GM19099 (cell line): Measurements from ENCODE around the gene TECTA.

Experiments used
- POLR2A ChIP-seq: IDR thresholded peaks from 3 replicates; pipeline ENCODE4 v1.6.1; 2011; ENCODE audit warnings: low read depth; ENCODE audit not compliant: insufficient read length; ENCODE audit errors: extremely low read depth

Gene TECTA

DNA sequence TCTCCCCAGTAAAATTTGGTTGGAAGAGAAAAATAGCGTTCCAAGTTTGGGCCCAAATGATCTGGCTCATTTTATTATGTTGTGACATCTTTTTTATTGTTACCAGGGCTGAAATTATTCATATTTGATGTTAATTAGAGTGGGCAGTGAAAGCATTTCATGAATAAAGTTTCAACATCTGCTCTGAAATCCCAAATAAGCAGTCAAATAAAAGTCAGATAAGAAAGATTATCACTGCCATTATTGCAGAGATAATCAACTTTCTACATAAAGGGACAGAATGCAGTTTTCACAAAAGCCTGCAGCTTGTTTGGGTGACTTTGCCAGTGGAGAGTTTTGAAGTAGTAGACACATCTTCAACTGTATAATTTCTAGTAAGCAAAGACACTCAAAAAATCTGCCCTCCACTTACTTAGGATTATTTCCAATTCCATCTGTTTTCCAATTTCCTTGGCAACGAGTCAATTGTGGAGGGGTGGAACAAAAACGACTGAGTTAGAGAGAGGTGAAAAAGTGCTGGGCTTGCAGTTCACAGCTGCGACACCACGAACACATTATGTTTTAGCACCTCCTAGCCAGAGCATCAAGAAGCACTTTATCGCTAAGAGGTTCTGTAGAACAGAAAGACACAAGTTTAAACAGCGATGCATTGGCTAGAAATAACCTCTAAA, 9.0 kb downstream of the TECTA start:
- TF ChIP-seq POLR2A = no peak

GRCh38 chr11:121110871-121111724, 10.1 kb downstream of the TECTA start:
- TF ChIP-seq POLR2A = no peak

DNA sequence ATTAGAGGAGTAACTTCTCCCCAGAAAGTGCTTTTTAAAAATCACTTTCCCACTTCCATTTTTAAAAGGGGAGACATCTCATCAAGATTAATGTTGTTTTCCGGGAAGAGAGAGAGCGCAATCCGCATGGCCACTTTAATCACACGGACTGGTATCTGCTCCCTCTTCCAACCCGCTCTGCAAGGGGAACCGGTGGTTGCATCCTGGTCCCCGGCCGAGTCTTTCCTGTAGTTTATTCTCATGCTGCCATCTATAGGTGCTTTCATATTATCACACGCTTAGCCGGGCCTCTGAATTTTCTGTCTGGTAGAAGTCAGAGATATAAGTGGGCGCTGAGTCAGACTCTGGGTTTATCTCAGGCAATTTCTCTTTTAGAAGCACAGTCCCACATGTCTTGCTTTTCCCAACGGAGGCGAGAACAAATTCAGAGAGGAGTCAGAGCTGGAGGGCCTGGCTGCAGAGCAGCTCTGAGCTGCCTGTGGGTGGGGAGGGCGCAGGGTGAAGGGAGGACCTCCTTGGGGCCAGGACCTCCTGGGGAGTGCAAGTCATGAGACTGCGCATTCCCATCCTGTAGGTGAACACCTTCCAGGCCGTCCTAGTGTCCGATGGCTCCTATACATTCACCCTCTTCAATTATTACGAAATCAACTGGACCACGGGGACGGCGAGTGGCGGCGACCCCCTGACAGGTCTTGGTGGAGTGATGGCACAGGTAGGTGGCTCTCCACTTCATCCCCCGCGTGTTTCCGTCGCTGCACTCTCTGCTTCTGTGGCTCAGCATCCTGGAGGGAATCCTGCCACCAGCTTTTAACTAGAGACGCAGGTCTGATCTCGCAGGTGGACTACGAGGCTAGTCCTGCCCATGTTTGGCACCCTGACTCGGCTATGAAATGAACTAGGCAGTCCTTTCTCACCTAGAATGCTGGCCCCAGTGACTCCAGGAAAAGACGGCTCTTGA, 11.7 kb downstream of the TECTA start:
- no peak for TF ChIP-seq POLR2A

DNA sequence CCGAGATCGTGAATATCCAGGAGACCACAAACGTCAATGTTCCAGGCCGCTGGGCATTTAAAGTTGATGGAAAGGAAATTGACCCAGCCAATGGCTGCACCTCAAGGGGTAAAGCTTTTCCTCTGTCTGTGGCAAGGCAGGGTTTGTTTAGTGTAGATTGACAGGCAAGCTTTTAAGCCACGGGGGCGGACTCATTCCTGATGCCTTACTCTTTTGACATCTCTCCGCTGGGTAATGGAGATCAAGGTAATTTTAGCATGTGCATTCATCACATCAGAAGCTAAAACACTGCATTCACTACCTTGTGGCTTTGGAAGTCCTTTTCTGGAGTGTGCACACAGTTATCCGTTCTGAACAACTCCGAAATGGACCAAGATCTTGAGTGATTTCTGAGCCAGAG, 12.6 kb downstream of the TECTA start:
- no peak for TF ChIP-seq POLR2A

- no peak for TF ChIP-seq POLR2A
Measured at GRCh38 chr11:121117788-121118187, 16.7 kb downstream of the TECTA start.

DNA sequence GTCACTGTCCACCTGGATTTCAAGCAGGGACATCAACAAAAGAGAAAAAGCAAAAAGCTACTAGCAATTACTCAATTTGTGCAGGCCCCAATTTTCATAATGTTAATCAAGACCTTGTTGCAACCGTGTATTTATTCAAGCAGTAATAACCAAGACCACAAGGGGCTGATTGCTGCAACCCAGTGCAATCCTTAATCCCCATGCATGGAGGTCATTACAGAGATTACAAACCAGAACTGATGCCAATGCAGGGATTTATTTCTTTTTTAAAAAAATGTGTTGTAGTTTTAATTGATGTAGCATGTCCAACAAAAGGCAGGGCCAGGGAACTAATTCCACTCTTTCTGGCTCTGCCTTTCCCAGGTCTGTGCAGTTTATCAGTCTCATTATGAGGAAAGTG, 18.4 kb downstream of the TECTA start:
- TF ChIP-seq POLR2A = no peak

DNA sequence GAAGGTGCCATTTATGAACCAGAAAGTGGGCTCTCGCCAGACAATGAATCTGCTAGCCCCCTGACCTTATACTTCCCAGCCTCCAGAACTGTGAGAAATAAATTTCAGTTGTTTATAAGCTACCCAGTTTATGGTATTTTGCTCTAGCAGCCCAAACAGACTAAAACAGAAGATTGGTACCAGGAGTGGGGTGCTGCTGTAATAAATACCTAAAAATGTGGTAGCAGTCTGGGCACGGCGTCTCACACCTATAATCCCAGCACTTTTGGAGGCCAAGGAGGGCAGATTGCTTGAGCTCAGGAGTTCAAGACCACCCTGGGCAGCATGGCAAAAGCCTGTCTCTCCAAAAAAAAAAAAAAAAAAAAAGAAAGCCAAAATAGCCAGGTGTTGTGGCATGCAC, 21.3 kb downstream of the TECTA start:
- no peak for TF ChIP-seq POLR2A

DNA sequence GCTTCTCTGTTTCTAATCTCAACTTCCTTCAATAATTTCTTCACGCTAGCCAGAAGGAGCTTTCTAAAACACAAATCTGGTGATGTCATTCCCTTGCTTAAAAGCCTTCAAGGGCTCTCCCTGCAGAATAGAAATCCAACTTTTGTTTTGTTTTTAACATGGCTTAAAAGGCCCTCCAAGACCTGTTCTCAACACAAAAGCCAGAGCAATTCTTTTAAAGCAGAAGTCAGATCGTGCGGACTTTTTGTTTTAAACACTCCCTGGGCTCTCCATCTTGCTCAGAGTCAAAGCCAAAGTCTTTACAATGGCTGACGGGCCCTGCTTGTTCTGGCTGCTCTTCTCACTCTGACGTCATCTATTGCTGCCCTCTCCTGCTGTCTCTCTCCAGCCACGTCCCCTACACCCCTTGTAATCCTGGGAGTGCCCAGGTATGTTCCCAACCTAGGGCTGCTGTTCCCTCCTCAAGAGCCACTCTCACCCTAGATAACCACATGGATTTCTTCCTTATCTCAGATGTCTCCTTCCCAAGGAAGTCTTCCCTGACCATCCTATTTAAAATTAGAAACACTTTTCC, 22.5 kb downstream of the TECTA start:
- no peak for TF ChIP-seq POLR2A

GRCh38 chr11:121127809-121128208, 26.8 kb downstream of the TECTA start:
- no peak for TF ChIP-seq POLR2A

- TF ChIP-seq POLR2A = no peak
Measured at GRCh38 chr11:121129362-121130340, 28.6 kb downstream of the TECTA start.

GRCh38 chr11:121131656-121132055, 30.6 kb downstream of the TECTA start:
- no peak for TF ChIP-seq POLR2A

- no peak for TF ChIP-seq POLR2A
Measured at GRCh38 chr11:121132211-121132976, 31.4 kb downstream of the TECTA start.

DNA sequence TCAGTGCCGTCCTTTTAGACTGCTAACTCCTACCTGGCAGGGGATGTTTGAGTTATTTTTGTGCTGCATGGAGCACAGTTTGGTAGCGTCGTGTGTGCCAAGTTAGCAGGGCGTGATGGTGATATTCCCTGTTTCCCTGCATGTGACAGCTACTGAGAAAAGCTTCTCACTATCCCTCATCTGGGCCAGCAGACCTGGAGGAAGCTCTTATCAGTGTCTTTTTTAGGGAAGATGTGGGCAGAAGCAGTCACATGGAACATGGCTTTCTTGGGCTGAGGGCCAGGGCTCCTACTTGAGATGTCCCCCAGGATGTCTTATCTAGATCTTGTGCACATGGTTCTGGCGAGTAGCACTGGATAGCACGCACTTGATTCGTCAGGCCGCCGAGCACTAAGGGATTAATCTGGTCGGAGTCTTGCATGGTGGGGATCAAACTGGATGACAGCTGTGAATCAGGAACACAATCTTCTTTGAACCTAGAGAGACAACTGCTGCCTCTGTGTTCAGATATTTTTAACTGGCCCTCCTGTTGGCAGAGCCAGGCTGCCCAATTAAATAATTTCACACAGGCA, 33.8 kb downstream of the TECTA start:
- no peak for TF ChIP-seq POLR2A
